H1 (cell line): ENCODE measurements around the gene ZNF414. TPM values are rescaled to one million over a fixed set of nuclear protein-coding genes. Genes with fewer than 3 reads are reported as not detected.

Experiments
- ASH2L ChIP-seq: fragments of 200-600, 300-600 bp; sonication (generic); IDR thresholded peaks from one replicate; pipeline ENCODE4 v1.7.1; 2017; ENCODE audit warnings: low read length
- CBX8 ChIP-seq: fragments of 300-800, 300-1000 bp; sonication (generic); IDR thresholded peaks from 2 replicates; pipeline ENCODE4 v1.7.1; 2016; ENCODE audit warnings: low read depth, low read length, borderline replicate concordance
- GABPA ChIP-seq: IDR thresholded peaks from 2 replicates; pipeline ENCODE4 v1.6.1; 2011; ENCODE audit warnings: mild to moderate bottlenecking, low read length, moderate library complexity, borderline replicate concordance; ENCODE audit not compliant: insufficient read depth
- KDM1A ChIP-seq: fragments of 200-600, 300-600 bp; sonication (generic); IDR thresholded peaks from 2 replicates; pipeline ENCODE4 v1.7.1; 2016; ENCODE audit warnings: mild to moderate bottlenecking, low read length, borderline replicate concordance
- PHF8 ChIP-seq: fragments of 200-600 bp; sonication (generic); conservative IDR thresholded peaks from 2 replicates; pipeline ENCODE4 v1.7.1; 2012; ENCODE audit warnings: low read depth, mild to moderate bottlenecking, inconsistent platforms, low read length, moderate library complexity
- RFX5 ChIP-seq: IDR thresholded peaks from 2 replicates; pipeline ENCODE4 v1.6.1; 2011; ENCODE audit warnings: low read depth, low read length, improper control_type of control experiment, borderline replicate concordance
- SP1 ChIP-seq: IDR thresholded peaks from 2 replicates; pipeline ENCODE4 v1.6.1; 2011; ENCODE audit warnings: low read depth, low read length
- TAF7 ChIP-seq: optimal IDR thresholded peaks from 2 replicates; pipeline ENCODE3; 2011; ENCODE audit warnings: low read depth, mild to moderate bottlenecking, inconsistent platforms, low read length, moderate library complexity, borderline replicate concordance
- USF2 ChIP-seq: IDR thresholded peaks from 2 replicates; pipeline ENCODE4 v1.6.1; 2011; ENCODE audit warnings: low read length, improper control_type of control experiment
- polyA plus RNA-seq, 7 experiments: library from polyadenylated mRNA; depleted of rRNA in 3 of 7; stranded (reverse) in 5 of 7; unstranded in 2 of 7; fragments of >200 nt in 5 of 7; fragments of 200-250 nt in 2 of 7; gene quantifications; 1 replicate in 5 of 7; 2 replicates in 1 of 7; 4 replicates in 1 of 7; pipeline versions ENCODE4 v1.2.1 to v1.2.3, GENCODE V29; 2011 to 2013; ENCODE audit warnings: missing spikeins in 2 of 7, mixed read lengths in 2 of 7
- total RNA-seq: library from RNA; stranded (reverse); fragmentation: NEBNext Ultra II Directional; extraction: Animal tissue kit (Norgen Biotek cat#: 25700); gene quantifications from 2 replicates; pipeline ENCODE4 v1.2.1, GENCODE V29; 2021

The ZNF414 gene
- total and polyA plus RNA-seq, 2 of the 8 experiments (the other 6 are each of a cell fraction or from before 2014, with no cell fraction given), result 9.7 to 26.8 TPM

- TF ChIP-seq TAF7, result no peak
- no peak for TF ChIP-seq KDM1A
- TF ChIP-seq SP1, result no peak
- TF ChIP-seq CBX8, result no peak
- 0 out of 2 replicates have a peak, but pooled peaks have one; percentile 51 for TF ChIP-seq PHF8
- TF ChIP-seq ASH2L, result peak; percentile 43
- no peak for TF ChIP-seq RFX5
- TF ChIP-seq USF2, result peak; percentile 3; the same call in 1 of the 2 replicates
- TF ChIP-seq GABPA, result no peak
Observed at GRCh38 chr19:8505680-8506401, 8.1 kb downstream of the ZNF414 start (continued).
